HG02970 (cell line): Measurements from ENCODE around the gene SPPL2B.

Source experiments
- ATAC-seq: cut with Tn5 transposase; IDR thresholded peaks from one replicate; pipeline ENCODE4 v1.9.1; 2021; ENCODE audit warnings: mild to moderate bottlenecking, moderate library complexity, moderate number of reproducible peaks; ENCODE audit not compliant: unreplicated experiment, low FRiP score

The SPPL2B gene

DNA sequence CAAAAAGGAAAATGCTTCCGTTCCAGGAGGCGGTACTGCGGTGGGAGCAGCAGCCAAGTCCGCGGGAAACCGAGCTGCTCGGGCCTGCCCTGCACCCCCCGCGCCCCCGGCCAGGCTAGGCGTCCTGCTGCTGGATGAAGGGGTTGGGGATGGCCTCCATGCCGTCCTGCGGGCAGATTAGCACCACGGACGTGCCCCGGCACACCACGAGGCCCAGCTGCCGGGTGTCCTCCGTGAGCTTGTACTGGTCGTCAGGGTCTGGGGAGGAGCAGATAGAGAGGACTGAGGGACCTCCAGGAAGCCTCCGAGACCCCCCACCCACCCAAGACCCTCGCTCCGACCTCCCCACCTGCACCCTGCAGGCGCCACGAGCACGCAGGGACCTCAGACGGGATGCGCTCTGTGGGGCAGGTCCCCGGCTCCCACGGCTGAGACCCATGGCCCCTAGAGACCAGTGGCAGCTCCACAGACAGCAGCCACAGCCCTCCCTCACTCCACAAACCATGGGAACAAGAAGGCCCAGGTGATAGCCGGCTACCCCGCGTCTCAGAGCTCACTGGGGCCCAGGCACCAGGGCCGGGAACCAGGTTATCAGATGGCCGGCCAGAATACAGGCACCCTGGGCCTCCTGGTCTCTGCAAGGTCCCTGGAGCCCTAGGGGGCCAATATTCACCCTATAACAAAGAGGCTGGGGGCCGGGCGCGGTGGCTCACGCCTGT lies 6.8 kb upstream of the SPPL2B start:
- no peak for ATAC-seq

DNA sequence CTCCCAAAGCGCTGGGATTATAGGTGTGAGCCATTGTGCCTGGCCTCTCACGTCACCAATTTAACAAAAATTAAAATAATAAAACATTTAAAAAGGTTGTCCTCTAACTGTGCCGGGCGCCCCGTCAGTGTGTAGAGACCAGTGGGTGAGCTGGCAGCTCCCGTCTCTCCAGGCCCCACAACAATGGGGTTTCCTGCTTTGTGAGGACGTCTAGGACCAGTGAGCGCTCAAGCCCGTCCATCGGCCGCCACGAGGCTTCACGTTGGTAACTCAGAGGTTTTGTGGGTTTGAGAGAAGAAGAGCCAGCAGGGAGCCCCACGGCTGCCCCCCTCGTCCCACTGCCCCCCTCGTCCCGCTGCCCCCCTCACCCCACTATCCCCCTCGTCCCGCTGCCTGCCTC lies 4.8 kb upstream of the SPPL2B start:
- ATAC-seq = no peak

DNA sequence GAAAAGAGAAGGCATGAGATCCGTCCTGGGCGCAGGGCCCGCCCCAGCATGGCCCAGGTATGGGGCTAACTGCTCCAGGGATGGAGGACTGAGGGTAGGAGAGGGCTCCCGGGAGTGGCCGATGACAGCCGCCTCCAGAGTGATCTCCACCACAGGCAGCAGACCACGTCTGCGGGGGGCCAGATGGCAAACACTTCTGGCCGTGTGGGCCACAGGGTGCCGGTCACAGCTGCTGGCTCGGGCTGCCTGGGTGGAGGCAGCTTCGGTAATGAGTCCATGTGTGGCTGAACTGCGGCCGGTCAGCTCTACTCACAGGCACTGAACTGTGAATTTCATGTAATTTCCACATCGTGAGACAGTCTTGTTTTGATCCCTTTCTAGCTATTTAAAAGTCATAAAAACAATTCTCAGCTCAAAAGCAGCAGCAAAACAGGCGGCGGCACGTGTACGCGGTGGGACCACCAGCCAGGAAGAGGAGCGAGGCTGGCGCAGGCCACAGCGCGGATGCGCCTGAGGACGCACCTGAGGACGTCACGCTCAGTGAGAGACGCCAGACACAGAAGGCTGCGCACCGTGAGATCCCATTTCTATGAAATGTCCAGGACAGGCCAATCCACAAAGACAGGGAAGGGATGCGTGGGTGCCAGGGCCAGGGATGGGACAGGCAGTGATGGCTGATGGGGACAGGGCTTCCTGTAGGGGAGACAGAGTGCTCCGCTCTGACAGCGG lies 4.1 kb upstream of the SPPL2B start:
- no peak for ATAC-seq

DNA sequence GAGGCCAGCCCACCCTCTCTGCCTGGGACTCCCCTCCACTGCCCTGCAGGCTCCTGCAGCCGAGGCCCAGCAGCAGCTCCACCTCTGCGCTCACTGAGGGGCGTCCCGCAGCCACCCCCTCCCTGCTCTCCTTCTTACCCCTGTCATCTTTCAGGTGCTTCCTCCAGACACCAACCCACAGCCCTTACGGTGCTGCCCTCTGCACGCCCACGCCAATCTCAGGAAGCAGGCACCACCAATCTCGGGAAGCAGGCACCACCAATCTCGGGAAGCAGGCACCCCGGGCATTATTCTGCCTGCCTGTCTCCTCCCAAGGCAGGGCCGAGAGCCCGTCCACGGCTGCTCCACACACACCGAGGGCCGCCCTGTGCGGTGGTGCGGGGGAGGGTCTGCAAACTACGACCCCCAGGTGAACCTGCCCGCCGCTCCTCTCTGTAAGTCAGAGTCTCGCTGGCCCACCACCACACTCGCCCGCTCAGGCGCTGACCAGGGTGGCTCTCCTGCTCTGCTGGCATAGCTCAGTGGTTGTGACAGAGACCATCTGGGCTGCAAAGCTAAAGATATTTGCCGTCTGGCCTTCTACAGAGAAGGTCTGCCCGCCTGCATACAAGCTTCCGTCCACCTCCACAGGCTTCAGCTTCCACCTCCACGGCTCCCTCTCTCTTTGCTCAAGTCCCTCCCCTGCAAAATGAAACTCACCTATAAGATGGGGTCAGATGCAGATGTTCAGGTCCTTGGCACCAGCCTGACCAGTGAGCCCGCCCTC lies 3.0 kb upstream of the SPPL2B start:
- no peak for ATAC-seq

DNA sequence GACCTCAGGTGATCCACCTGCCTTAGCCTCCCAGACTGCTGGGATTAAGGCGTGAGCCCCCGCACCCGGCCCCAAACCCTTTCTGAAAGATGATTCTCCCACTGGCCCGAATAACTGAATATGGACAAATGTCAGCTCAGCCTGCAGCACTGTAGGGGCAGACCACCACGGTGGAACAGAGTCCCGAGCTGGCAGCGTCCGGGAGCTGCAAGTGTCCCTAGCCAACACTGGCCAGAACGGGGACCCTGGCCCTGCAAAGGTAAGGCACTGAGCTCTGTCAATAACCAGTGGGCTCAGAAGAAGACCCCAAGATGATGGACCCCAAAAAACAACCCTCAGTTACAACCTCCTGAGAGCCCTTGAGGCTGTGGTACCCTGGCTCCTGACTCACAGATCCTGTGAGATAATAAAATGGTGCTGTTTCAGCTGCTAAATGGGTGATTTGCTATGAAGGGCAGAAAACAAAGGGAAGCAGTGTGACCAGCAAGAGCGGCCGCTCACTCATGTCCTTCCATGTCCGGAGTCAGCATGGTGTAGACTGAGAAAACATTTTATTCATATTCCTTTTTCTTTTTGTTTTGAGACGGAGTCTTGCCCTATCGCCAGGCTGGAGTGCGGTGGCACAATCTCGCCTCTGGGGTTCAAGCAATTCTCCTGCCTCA lies 1.7 kb upstream of the SPPL2B start:
- no peak for ATAC-seq

DNA sequence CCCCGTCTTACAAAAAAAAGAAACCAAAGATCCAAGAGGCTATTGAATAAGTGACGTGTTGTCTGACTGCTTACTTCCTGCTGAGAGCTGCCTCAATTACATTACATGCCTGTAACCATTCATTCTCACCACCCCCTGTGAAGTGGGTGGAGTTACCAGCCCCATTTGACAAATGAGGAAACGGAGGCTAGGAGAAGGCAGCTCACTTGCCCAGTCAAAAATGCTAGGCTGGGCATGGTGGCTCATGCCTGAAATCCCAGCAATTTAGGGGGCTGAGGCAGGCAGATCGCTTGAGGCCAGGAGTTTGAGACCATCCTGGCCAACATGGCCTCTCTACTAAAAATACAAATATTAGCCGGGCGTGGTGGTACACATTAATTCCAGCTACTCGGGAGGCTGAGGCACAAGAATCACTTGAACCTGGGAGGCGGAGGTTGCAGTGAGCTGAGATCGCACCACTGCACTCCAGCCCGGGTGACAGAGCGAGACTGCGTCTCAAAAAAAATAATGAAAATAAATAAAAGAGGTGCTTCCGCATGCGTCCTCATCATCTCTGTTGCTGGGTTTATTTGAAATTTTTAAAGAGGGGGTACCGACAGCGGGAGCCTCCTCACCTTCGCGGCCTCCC lies 597 bp upstream of the SPPL2B start:
- peak; percentile 6 for ATAC-seq

DNA sequence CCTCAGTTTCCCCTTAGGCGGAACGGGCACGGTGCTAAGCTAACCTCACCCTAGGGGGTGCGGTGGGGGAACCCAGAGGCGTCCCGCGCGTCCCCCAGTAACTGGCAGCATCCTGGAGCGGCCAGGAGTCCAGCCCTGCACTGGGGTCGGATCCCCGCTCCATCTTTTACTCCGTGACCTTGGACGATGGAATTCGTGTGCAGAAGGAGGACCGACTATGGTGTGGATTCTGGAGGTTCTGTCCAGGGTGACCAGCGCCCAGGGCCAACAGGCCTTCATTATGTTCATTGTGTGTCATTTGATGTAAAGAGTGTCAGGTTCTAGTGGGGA lies 630 bp downstream of the SPPL2B start:
- ATAC-seq = no peak

DNA sequence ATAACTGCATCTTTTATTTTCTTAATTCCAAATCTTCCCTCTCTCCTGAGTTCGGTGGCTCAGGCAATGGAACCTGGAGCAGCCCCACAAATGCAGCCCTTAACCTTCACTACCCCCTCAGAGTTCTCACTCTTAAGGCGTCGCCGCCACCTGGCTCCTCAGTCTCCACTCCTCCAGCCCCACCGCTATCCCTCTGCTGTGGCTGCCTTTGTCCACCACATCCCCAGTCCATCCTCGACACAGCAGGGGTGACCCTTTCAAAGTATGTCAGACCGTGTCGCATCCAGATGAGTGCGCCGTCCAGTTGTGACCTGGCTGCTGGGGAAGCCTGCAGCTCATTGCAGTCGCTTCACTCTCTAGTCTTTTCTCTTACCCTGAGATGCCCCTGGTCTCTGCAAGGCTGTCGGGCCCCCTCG lies 1.0 kb downstream of the SPPL2B start:
- no peak for ATAC-seq

DNA sequence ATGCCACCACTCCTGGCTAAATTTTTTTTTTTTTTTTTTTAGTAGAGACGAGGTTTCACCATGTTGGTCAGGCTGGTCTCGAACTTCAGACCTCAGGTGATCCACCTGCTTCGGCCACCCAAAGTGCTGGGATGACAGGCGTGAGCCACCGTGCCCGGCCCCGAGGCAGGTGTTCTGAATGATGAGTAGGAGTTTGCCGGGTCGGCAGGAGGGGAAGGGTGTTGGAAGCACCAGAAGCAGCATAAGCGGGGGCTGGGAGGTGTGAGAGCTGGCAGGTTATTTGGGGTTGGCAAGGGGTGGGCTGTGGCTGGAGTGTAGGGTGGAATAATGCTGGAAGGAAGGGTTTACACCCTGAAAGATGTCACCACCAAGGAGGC lies 1.8 kb downstream of the SPPL2B start:
- ATAC-seq = no peak

DNA sequence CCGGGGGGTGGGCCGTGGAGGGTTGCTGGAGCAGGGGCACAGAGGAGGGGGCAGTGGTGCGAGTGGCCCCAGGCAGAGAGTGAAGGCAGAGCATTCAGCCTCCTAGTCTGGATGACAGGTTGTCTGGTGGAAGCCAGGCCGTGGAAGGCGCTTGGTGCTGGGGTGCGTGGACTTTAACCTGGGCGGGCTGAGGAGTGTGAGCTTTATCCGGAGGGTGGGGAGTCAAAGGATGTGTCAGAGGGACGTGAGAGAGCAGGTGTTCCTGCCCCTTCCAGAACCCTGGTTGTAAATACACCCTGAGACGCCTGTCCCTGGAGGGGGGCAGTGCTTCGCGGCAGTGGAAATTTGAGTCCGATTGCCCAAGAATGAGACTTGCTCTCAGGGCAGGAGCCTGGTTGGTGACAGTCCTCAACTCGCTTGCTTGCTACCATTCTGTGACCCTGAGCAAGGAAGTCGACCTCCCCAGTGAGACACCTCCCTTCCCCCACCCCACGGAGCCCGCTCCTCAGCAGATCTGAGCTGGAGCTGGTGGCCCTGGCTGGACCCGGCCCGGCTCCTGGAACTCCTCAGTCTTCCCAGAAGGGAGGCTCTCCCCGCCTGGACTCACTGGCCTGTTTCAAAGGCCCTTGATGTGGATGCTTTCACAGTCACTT lies 2.3 kb downstream of the SPPL2B start:
- ATAC-seq = no peak

DNA sequence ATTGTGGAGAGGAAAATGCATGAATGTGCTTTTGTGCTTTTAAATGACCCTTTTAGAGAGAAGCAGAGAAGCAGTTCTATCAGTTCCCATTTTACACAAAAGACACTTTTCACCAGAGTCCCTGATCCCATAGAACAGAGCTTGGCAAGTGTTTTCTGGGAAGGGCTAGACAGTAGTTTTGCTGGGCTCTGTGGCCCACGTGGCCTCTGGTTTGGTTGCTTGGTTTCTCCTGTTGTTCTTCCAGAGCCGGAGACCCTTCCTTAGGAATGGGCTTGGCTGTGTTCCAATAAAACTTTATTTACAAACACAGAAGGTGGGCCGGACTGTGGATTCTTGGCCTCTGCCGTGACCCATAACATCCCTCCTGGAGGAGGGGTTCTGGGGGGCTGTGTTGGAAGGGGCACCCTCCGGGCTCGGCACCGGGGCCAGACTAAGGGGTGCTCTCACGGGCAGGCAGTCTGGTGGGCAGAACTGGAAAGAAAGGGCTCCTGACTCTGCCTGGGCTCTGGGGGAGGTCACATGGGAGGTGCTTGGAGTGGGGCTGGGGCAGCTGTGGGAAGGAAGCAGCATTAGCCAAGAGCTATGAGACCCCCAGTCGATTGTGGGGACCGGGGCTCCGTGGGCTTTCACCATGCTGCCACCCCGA lies 3.2 kb downstream of the SPPL2B start:
- ATAC-seq = no peak

DNA sequence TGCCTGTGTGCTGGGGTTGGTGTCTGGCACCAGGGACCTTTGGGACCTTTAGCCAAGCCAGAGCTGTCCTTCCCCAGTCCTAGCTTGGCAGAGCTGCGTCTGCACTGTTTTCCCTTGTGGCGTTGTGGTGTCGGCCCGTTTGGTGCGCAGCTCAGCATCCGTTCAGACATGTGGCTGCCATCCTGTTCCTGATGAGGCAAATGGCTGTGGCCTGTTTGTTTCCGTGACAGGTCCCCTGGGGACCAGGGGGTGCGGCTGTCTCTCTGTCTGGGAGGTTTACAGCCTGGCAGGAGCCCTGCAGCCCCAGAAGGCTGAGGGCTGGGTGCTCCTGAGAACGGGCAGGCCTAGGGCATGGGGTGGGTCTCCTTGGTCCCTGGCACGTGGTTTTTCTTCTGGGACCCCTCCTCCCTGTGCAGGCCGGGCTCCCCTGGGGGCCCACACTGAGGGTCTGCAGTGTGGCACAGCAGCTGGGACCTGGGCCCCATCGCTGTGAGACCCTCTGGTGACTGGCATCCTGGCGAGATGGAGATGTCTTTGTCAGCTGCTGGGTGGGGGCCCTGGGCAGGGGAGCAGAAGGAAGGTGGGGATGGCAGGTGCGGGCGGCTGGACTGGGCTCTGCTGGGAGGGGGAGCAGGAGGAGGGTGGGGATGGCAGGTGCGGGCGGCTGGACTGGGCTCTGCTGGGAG lies 4.0 kb downstream of the SPPL2B start:
- no peak for ATAC-seq

DNA sequence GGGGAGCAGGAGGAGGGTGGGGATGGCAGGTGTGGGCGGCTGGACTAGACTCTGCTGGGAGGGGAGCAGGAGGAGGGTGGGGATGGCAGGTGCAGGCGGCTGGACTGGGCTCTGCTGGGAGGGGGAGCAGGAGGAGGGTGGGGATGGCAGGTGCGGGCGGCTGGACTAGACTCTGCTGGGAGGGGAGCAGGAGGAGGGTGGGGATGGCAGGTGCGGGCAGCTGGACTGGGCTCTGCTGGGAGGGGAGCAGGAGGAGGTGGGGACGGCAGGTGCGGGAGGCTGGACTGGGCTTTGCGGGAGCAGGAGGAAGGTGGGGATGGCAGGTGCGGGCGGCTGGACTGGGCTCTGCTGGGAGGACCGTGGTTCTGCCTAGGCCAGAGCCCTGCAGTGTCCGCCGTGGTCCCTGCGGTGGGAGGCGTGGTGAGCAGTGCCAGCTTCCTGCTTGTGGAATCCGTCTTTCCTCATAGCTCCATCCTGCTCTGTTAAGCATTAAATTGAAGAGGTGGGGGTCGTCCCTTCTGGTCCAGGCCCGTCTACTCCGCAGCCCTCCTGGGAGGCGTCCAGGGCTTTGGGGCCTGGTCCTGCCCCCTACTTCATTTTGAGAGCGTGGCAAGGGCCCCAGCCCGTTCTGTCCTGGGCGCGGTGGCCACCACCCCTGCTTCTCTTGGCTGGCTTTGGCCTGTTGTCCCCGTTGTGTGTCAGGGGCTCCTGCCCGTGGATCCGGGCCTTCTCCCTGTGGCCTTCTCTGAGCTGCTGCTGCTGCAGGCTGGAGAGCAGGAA lies 4.7 kb downstream of the SPPL2B start:
- no peak for ATAC-seq

DNA sequence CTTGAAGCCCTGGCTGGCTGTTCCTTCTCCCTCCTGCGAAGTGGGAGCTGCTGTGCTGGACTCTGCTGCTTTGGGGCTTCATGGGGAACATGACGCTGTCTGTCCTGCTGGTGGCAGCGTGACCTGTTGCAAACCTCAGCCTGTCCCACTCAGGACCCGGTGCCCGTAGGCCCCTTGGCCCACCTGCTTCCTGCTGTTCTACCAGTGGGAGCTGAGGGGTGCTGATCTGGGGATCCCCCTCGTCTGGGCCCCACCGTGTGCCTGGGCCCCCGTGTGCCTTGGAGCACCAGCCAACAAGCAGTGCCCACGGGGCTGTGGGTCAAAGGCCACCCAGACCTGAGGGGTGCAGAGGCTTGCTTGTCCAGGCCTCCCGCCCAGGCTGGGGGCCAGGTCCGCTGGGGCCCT lies 5.3 kb downstream of the SPPL2B start:
- ATAC-seq = no peak

DNA sequence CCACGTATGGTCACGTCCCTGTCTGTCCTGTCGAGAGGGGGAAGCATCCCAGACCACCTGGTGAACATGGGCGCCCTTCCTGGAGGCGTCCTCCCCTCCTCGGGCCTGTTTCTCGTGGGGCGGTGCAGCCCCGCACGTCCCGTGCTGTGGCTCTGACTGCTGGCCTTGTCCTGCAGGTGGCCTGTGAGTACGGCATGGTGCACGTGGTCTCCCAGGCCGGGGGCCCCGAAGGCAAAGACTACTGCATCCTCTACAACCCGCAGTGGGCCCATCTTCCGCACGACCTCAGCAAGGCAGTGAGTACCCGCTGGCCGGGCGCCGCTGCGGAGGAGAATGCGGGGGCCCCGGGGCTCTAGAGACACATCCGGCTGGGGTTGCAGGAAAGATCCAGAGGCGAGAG lies 5.9 kb downstream of the SPPL2B start:
- no peak for ATAC-seq

DNA sequence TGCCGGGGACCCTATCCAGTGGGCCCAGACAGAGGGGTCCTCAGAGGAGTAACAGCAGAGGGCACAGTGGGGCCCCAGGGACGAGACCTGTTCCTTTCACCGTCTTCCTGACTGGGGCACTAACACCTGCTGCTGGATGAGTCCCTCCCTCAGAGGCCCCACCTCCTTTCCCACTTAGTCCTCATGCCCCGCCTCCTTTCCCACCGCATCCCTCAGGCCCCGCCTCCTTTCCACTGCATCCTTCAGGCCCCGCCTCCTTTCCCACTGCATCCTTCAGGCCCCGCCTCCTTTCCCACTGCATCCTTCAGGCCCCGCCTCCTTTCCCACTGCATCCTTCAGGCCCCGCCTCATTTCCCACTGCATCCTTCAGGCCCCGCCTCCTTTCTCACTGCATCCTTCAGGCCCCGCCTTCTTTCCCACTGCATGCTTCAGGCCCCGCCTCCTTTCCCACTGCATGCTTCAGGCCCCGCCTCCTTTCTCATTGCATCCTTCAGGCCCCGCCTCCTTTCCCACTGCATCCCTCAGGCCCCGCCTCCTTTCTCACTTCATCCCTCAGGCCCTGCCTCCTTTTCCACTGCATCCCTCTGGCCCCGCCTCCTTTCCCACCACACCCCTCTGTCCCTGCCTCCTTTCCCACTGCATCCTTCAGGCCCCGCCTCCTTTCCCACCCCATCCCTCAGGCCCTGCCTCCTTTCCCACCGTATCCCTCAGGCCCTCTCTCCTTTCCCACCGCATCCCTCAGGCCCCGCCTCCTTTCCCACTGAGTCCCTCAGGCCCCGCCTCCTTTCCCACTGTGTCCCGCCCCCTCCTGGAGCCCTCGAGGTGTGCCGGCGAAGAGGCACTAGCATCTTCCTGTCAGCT lies 6.7 kb downstream of the SPPL2B start:
- no peak for ATAC-seq

DNA sequence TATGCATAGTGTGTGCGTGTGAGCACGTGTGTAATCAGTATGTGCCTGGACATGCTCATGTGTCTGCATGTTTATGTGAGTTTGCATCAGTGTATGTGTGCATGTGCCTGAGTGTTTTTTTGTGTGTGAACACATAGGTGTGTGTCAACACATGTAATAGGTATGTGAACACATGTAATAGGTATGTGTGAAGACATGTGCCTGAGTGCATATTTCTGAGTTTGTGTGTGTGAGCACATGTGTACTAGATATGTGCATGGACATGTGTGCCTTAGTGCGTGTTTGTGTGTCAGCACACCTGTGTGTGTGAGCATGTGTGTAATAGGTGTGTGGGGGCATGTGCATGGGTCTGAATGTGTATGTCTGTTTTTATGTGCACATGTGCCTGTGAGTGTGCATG lies 7.4 kb downstream of the SPPL2B start:
- ATAC-seq = no peak
